ENCODE data around the gene ZNF556. TPM values are rescaled to one million over a fixed set of nuclear protein-coding genes. Genes with fewer than 3 reads are reported as not detected.
"Not testable (repeated sequence)": the region's sequence is repeated elsewhere in the genome, so short reads cannot be mapped to it uniquely, and the experiment has no call there.

Gene ZNF556
- polyA plus RNA-seq, 6 donors from 2014 or later = not detected

- H3K4me1 Mint-ChIP-seq = peaks cover 0 to 9% (median 0%) of the 10 kb centered on the region in 3 donors
- H3K9me3 Mint-ChIP-seq = peaks cover 0 to 3% (median 0%) of the 10 kb centered on the region in 7 donors
- peaks cover 0 to 8% (median 0%) of the 10 kb centered on the region in 3 donors for H3K27me3 Mint-ChIP-seq
- H3K27ac Mint-ChIP-seq = no peak overlapping the region
- DNase-seq (no peak), ATAC-seq (ENCODE audit: low read depth in 2 of 2) (no peak)
- no peaks in the 10 kb centered on the region for H3K36me3 Mint-ChIP-seq
- no peak overlapping the region for H3K4me3 Mint-ChIP-seq
Measured at GRCh38 chr19:2865334-2866100, 1.6 kb upstream of the ZNF556 start.

- Mint-ChIP-seq H3K4me3 (no peak overlapping the region), H3K9me3 (peaks cover 0 to 3% (median 0%) of the 10 kb centered on the region in 7 donors), H3K4me1 (peaks cover 0 to 9% (median 2%) of the 10 kb centered on the region in 3 donors), H3K27ac (no peak overlapping the region), H3K36me3 (no peaks in the 10 kb centered on the region), H3K27me3 (peaks cover 0 to 8% (median 0%) of the 10 kb centered on the region in 3 donors)
- DNase-seq = no peak
- no peak for ATAC-seq (ENCODE audit: low read depth in 2 of 2)
Measured at GRCh38 chr19:2866495-2867024, 575 bp upstream of the ZNF556 start.

DNA sequence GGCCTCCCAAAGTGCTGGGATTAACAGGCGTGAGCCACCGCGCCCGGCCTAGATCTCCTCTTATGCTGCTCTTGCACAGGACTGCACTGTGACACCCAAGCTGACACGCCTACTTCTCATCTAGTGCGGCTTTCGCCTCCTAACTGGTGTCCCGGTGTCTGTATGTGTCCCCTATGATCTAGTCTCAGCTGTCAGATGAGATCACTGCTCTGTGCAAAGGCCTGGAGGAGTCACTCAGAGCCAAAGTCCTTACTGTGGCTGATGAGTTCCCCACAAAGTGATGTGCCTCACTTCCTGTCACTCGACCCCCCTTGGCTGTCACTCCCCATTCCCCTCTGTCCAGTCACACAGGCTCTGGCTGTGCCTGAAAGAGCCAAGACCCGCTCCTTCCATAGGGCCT is 2.5 kb downstream of the ZNF556 start:
- DNase-seq = no peak
- Mint-ChIP-seq H3K4me3 (peak overlapping the region in 1 of 8 donors; percentile 44), H3K4me1 (peaks cover 0 to 8% (median 5%) of the 10 kb centered on the region in 3 donors), H3K27me3 (no peaks in the 10 kb centered on the region), H3K27ac (peak overlapping the region in 2 of 6 donors; percentile 11 to 20), H3K9me3 (peaks cover 0 to 3% (median 0%) of the 10 kb centered on the region in 7 donors), H3K36me3 (no peaks in the 10 kb centered on the region)
- no peak for ATAC-seq (ENCODE audit: low read depth in 2 of 2)

DNA sequence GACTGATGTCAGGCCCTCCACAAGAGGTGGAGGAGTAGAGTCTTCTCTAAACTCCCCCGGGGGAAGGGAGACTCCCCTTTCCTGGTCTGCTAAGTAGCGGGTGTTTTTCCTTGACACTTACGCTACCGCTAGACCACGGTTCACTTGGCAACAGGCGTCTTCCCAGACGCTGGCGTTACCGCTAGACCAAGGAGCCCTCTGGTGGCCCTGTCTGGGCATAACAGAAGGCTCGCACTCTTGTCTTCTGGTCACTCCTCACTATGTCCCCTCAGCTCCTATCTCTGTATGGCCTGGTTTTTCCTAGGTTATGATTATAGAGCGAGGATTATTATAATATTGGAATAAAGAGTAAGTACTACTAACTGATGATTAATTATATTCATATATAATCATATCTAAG is 5.0 kb downstream of the ZNF556 start:
- Mint-ChIP-seq H3K27ac (peak overlapping the region in 1 of 6 donors; percentile 24), H3K9me3 (peaks cover 0 to 16% (median 8%) of the 10 kb centered on the region in 7 donors)
- H3K27me3 Mint-ChIP-seq; H3K36me3 Mint-ChIP-seq; H3K4me1 Mint-ChIP-seq; H3K4me3 Mint-ChIP-seq; DNase-seq; ATAC-seq (ENCODE audit: low read depth in 2 of 2): not testable (repeated sequence)

DNA sequence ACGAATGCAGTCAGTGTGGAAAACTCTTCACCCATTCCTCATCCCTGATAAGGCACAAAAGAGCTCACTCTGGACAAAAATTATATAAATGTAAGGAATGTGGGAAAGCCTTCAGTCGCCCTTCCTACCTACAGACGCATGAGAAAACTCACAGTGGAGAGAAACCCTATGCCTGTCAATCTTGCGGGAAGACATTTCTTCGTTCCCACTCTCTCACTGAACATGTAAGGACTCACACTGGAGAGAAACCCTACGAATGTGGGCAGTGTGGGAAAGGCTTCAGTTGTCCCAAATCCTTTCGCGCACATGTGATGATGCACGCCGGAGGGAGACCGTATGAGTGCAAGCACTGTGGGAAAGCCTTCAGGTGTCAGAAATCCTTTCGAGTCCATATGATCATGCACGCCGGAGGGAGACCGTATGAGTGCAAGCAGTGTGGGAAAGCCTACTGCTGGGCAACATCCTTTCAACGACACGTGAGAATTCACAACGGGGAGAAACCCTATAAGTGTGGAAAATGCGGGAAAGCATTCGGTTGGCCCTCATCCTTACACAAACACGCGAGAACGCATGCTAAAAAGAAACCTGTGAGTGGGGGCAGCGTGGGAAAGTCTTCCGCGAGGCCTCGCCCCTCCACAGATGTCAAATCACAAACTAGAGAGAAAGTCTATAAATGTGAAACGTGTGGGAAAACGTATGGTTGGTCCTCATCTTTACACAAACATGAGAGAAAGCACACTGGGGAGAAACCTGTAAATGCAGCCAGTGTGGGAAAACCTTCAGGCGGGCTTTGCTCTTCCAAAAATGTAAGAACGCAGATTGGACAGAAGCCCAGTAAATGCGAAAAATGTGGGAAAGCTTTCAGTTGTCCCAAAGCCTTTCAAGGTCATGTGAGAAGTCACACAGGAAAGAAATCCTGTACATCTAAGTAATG is 10.5 kb downstream of the ZNF556 start:
- no peak for ATAC-seq (ENCODE audit: low read depth in 2 of 2)
- H3K9me3 Mint-ChIP-seq = peaks cover 0 to 33% (median 19%) of the 10 kb centered on the region in 7 donors

GRCh38 chr19:2883686-2884439 is 16.7 kb downstream of the ZNF556 start:
- H3K9me3 Mint-ChIP-seq = peaks cover 0 to 4% (median 3%) of the 10 kb centered on the region in 7 donors
- H3K27me3 Mint-ChIP-seq = peaks cover 0 to 5% (median 4%) of the 10 kb centered on the region in 3 donors
- no peak for DNase-seq
- no peak for ATAC-seq (ENCODE audit: low read depth in 2 of 2)
- H3K4me3 Mint-ChIP-seq = no peak overlapping the region
- peaks cover 9 to 15% (median 11%) of the 10 kb centered on the region in 3 donors for H3K4me1 Mint-ChIP-seq
- H3K36me3 Mint-ChIP-seq = no peaks in the 10 kb centered on the region
- no peak overlapping the region for H3K27ac Mint-ChIP-seq

More for the DNA sequence above, 10.5 kb downstream of the ZNF556 start:
- Mint-ChIP-seq H3K27me3 (no peaks in the 10 kb centered on the region), H3K36me3 (no peaks in the 10 kb centered on the region), H3K4me1 (no peaks in the 10 kb centered on the region), H3K27ac (peak overlapping the region in 2 of 6 donors; percentile 49 to 80), H3K4me3 (peak overlapping the region in 1 of 8 donors; percentile 10)
- no peak for DNase-seq

- peaks cover 0 to 2% (median 0%) of the 10 kb centered on the region in 7 donors for H3K9me3 Mint-ChIP-seq
- DNase-seq = no peak
- no peak for ATAC-seq (ENCODE audit: low read depth in 2 of 2)
- no peak overlapping the region for H3K4me3 Mint-ChIP-seq
- H3K36me3 Mint-ChIP-seq = no peaks in the 10 kb centered on the region
- H3K27ac Mint-ChIP-seq = peak overlapping the region in 1 of 6 donors; percentile 64
- peaks cover 11 to 18% (median 16%) of the 10 kb centered on the region in 3 donors for H3K4me1 Mint-ChIP-seq
- H3K27me3 Mint-ChIP-seq = peaks cover 0 to 5% (median 4%) of the 10 kb centered on the region in 3 donors
Measured at GRCh38 chr19:2885736-2886135, 18.6 kb downstream of the ZNF556 start.

DNA sequence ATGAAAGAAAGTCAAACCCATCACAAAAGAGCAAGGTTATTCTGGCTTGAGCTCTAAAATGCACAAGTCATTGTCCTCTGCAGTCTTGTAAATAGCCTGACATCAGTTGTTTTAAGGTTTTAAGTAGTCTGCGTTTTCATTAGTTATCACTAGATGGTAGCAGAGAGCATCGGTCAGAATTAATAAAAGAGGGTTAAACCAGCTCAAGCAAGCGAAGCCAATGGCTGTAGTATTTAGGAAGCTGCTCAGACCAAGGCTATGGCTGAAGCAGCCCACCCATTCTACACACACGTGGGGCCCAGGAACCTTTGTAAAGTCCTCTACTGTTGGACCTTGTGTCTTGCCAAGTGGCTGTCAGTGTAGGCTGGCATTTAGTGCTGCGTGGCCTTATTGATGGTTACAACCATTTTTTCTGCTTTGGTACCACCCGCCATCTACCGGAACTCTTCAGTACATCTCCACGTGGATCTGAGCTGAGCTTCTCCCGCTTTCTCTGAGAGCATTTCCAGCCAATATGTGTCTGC is 20.3 kb downstream of the ZNF556 start:
- Mint-ChIP-seq H3K27me3 (peaks cover 0 to 5% (median 4%) of the 10 kb centered on the region in 3 donors), H3K4me3 (peak overlapping the region in 4 of 8 donors; percentile 1 to 61 (median 8)), H3K36me3 (no peaks in the 10 kb centered on the region), H3K9me3 (peaks cover 0 to 2% (median 0%) of the 10 kb centered on the region in 7 donors), H3K4me1 (peaks cover 11 to 19% (median 18%) of the 10 kb centered on the region in 3 donors), H3K27ac (peak overlapping the region in 5 of 6 donors; percentile 2 to 92 (median 51))
- ATAC-seq (ENCODE audit: low read depth in 2 of 2) (peak; percentile 21 to 26), DNase-seq (peak; percentile 35)

DNA sequence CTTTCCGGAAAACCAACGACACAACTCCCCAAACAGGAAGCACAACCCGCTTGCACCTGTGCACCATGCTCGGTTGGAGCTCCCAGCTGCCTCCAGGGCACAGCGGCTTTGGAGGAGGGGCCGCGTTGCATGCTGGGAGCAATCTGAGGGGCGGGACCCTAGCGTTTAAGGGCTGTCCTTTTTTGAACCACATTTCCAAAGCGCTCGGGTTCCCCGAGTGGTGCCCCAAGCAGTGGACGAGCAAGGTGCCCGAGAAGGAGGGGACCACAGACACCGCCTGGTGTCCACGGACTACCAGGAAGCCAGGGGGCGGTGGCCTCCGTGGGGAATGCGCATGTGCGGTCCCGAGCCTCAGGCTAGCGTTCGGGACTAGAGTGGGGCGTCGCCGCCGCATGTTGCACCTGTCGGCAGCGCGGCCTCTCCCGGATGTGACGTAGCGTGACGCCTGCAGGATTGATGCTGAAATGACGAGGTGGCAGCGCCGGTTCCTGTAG is 21.6 kb downstream of the ZNF556 start:
- Mint-ChIP-seq H3K27ac (peak overlapping the region; percentile 76 to 96 (median 94)), H3K27me3 (peaks cover 0 to 4% (median 2%) of the 10 kb centered on the region in 3 donors), H3K9me3 (peaks cover 0 to 2% (median 0%) of the 10 kb centered on the region in 7 donors), H3K4me1 (peaks cover 11 to 19% (median 18%) of the 10 kb centered on the region in 3 donors), H3K36me3 (no peaks in the 10 kb centered on the region), H3K4me3 (peak overlapping the region in 7 of 8 donors; percentile 29 to 86 (median 77))
- DNase-seq (peak; percentile 61), ATAC-seq (ENCODE audit: low read depth in 2 of 2) (peak; percentile 79 to 81)

DNA sequence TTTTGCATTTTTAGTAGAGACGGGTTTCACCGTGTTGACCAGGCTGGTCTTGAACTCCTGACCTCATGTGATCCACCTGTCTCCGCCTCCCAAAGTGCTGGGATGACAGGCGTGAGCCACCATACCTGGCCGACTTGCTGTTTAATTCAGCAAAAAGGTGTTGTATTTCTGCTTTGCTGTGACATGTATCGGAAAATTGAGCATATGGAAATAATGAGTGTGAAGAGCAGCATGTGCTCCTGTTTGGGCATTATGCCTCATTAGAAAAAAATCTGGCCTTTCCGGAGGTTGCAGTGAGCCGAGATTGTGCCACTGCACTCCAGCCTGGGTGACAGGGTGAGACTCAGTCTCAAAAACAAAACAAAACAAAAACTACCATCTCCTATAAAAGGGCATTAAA is 23.4 kb downstream of the ZNF556 start:
- peaks cover 11 to 19% (median 18%) of the 10 kb centered on the region in 3 donors for H3K4me1 Mint-ChIP-seq
- peak overlapping the region in 1 of 6 donors; percentile 37 for H3K27ac Mint-ChIP-seq
- peak overlapping the region in 1 of 8 donors; percentile 64 for H3K4me3 Mint-ChIP-seq
- not testable (repeated sequence) for H3K36me3 Mint-ChIP-seq; H3K9me3 Mint-ChIP-seq; ATAC-seq (ENCODE audit: low read depth in 2 of 2); DNase-seq; H3K27me3 Mint-ChIP-seq

DNA sequence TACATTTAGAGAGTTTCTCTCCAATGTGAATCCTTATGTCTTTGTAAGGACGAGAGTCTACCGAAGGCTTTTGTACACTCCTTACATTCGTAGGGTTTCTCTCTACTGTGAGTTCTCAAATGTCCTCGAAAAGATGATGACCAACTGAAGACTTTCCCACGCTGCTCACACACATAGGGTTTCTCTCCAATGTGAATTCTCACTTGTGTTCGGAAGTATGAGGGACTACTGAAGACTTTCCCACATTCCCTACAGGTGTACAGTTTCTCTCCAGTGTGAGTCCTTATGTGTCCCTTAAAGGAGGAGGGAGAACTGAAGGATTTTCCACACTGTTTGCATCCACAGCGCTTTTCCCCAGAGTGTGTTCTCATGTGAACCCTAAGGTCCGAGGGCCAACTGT is 29.6 kb downstream of the ZNF556 start:
- Mint-ChIP-seq H3K27me3 (no peaks in the 10 kb centered on the region), H3K36me3 (no peaks in the 10 kb centered on the region), H3K9me3 (peaks cover 0 to 17% (median 14%) of the 10 kb centered on the region in 7 donors), H3K27ac (no peak overlapping the region), H3K4me1 (peaks cover 12 to 17% (median 14%) of the 10 kb centered on the region in 3 donors), H3K4me3 (peak overlapping the region in 1 of 8 donors; percentile 77)
- no peak for ATAC-seq (ENCODE audit: low read depth in 2 of 2)
- DNase-seq = no peak
